PC-3 (cell line): ENCODE results near the gene NTN4. TPM values are rescaled to one million over a fixed set of nuclear protein-coding genes. Genes with fewer than 3 reads are reported as not detected.
"Not testable (repeated sequence)": the region's sequence is repeated elsewhere in the genome, so short reads cannot be mapped to it uniquely, and the experiment has no call there.

ENCODE experiments used
- ATAC-seq: fragments of 200-7000 bp; cut with Tn5 transposase; 2 replicates; pipeline ENCODE4 v1.9.1; 2020; ENCODE audit warnings: mild to moderate bottlenecking, moderate library complexity
- BruUV-seq: library from RNA; stranded (reverse); fragments of 400-500 nt; replicated peaks from 2 replicates; lab custom pipeline; 2021; lab: Mats Ljungman, UMichigan
- CTCF ChIA-PET: fragments of 300-600 bp; sonication (Branson Sonifier 250); formaldehyde crosslinking; loops from one replicate; lab custom pipeline; 2022; ENCODE audit warnings: antibody characterized with exemption; lab: Charles Lee
- POLR2A ChIA-PET: fragments of 300-600 bp; sonication (Branson Sonifier 250); formaldehyde crosslinking; loops from one replicate; lab custom pipeline; 2022; ENCODE audit warnings: antibody characterized with exemption; ENCODE audit not compliant: unreplicated experiment; lab: Charles Lee
- DNase-seq: peaks from one replicate; pipeline ENCODE4 v3.0.0-alpha.2; 2015
- H2AFZ ChIP-seq: fragments of 300-600 bp; sonication (generic); 2 replicates; pipeline ENCODE4 v1.6.0; 2016; ENCODE audit warnings: antibody characterized with exemption, low read length
- H3F3A ChIP-seq: fragments of 300-600 bp; sonication (generic); one replicate; pipeline ENCODE4 v1.6.0; 2017; ENCODE audit warnings: antibody characterized with exemption, low read length, control low read depth, mild to moderate bottlenecking; ENCODE audit not compliant: unreplicated experiment
- H3K27ac ChIP-seq: fragments of 300-600 bp; sonication (generic); 2 replicates; pipeline ENCODE4 v1.5.1; 2016; ENCODE audit warnings: mild to moderate bottlenecking, low read length
- H3K27me3 ChIP-seq: fragments of 300-600 bp; sonication (generic); 2 replicates; pipeline ENCODE4 v1.6.1; 2016; ENCODE audit warnings: low read length, mixed read lengths
- H3K36me3 ChIP-seq: fragments of 300-600 bp; sonication (generic); 2 replicates; pipeline ENCODE4 v1.6.1; 2016; ENCODE audit warnings: low read depth, mixed run types, low read length, mixed read lengths
- H3K4me1 ChIP-seq: fragments of 300-600 bp; sonication (generic); 2 replicates; pipeline ENCODE4 v1.5.1; 2016; ENCODE audit warnings: low read length; ENCODE audit not compliant: insufficient read depth
- H3K4me2 ChIP-seq: fragments of 300-600 bp; sonication (generic); 2 replicates; pipeline ENCODE4 v1.6.0; 2016; ENCODE audit warnings: low read length
- H3K4me3 ChIP-seq: fragments of 300-600 bp; sonication (generic); 2 replicates; pipeline ENCODE4 v1.5.1; 2016; ENCODE audit warnings: mild to moderate bottlenecking, low read length, mixed read lengths
- H3K79me2 ChIP-seq: fragments of 300-600 bp; sonication (generic); 2 replicates; pipeline ENCODE4 v1.6.1; 2017; ENCODE audit warnings: low read length, mixed read lengths
- H3K9ac ChIP-seq: fragments of 300-600 bp; sonication (generic); 2 replicates; pipeline ENCODE4 v1.6.0; 2016; ENCODE audit warnings: mild to moderate bottlenecking, low read length
- H3K9me2 ChIP-seq: fragments of 300-600 bp; sonication (generic); replicated peaks from 2 replicates; pipeline ENCODE4 v1.6.1; 2016; ENCODE audit warnings: mixed run types, low read length, mixed read lengths
- H3K9me3 ChIP-seq: fragments of 300-600 bp; sonication (generic); 2 replicates; pipeline ENCODE4 v1.6.1; 2016; ENCODE audit warnings: low read length, mixed read lengths
- H4K20me1 ChIP-seq: fragments of 300-600 bp; sonication (generic); 2 replicates; pipeline ENCODE4 v1.6.1; 2016; ENCODE audit warnings: low read length, mixed read lengths
- CTCF ChIP-seq: fragments of 300-600 bp; sonication (generic); conservative IDR thresholded peaks from 2 replicates; pipeline ENCODE4 v1.5.1; 2017; ENCODE audit warnings: antibody characterized with exemption, low read depth, mild to moderate bottlenecking, low read length
- EZH2 ChIP-seq: fragments of 300-600 bp; sonication (generic); IDR thresholded peaks from one replicate; pipeline ENCODE4 v1.6.1; 2017; ENCODE audit warnings: antibody characterized with exemption, mild to moderate bottlenecking, low read length; ENCODE audit not compliant: unreplicated experiment
- EZH2phosphoT487 ChIP-seq: fragments of 300-600 bp; sonication (generic); IDR thresholded peaks from 2 replicates; pipeline ENCODE4 v1.6.1; 2018; ENCODE audit warnings: mild to moderate bottlenecking, antibody characterized with exemption, low read length, borderline replicate concordance
- intact Hi-C: fragments of 100-400 bp; cut with micrococcal nuclease; formaldehyde crosslinking; loops from 2 replicates; pipeline ENCODE4 v1.9.0; 2023
- total RNA-seq: library from RNA; depleted of rRNA; stranded (reverse); fragments of >200 nt; gene quantifications from 2 replicates; pipeline ENCODE4 v1.2.3, GENCODE V29; 2014

NTN4 gene
- total RNA-seq, 1 experiment from 2014 or later, result 39.6 TPM

- Histone ChIP-seq H4K20me1 (no peaks in the 10 kb centered on the region), H3K9me2 (no peaks in the 10 kb centered on the region), H3K27ac (no peak overlapping the region), H3K9ac (no peak overlapping the region), H3K36me3 (no peaks in the 10 kb centered on the region), H3K27me3 (no peaks in the 10 kb centered on the region), H3F3A (no peaks in the 10 kb centered on the region), H2AFZ (no peak overlapping the region), H3K4me1 (peaks cover 12% of the 10 kb centered on the region), H3K4me2 (no peak overlapping the region), H3K79me2 (no peaks in the 10 kb centered on the region), H3K9me3 (no peaks in the 10 kb centered on the region), H3K4me3 (no peak overlapping the region)
- ATAC-seq (peak; percentile 81), DNase-seq (peak; percentile 35)
- BruUV-seq, result no TSS peak
- TF ChIP-seq EZH2phosphoT487, result no peak
- ChIA-PET POLR2A (interaction anchor here (0.7 kb wide), 1 partner anchor 90 kb away, joined by 5 read pairs; no protein-coding TSS in a partner anchor), CTCF (no interaction called here)
- intact Hi-C loops, result no loop called here
These were observed 38.8 kb upstream of the NTN4 start for GRCh38 chr12:95829395-95829794.

GRCh38 chr12:95820096-95820703 lies 29.6 kb upstream of the NTN4 start:
- Histone ChIP-seq H3K9me3 (no peaks in the 10 kb centered on the region), H3K4me1 (peaks cover 4% of the 10 kb centered on the region; the same call in 1 of the 2 replicates), H4K20me1 (no peaks in the 10 kb centered on the region), H3K79me2 (no peaks in the 10 kb centered on the region), H3K9me2 (no peaks in the 10 kb centered on the region), H3F3A (no peaks in the 10 kb centered on the region), H2AFZ (0 out of 2 replicates have a peak overlapping the region, but pooled peaks have one; percentile 44), H3K27me3 (no peaks in the 10 kb centered on the region), H3K4me2 (no peak overlapping the region), H3K4me3 (no peak overlapping the region), H3K36me3 (no peaks in the 10 kb centered on the region), H3K27ac (no peak overlapping the region), H3K9ac (no peak overlapping the region)
- ChIA-PET CTCF (no interaction called here), POLR2A (interaction anchor here (0.6 kb wide), 1 partner anchor 16 kb away, joined by 4 read pairs; no protein-coding TSS in a partner anchor)
- DNase-seq (peak; percentile 88), ATAC-seq (peak; percentile 51)
- BruUV-seq, result no TSS peak
- TF ChIP-seq EZH2, result no peak
- peak; percentile 90 for TF ChIP-seq CTCF
- intact Hi-C loops, result loop anchor here (1.0 kb wide), 1 partner anchor 29 kb away; no protein-coding TSS in a partner anchor

GRCh38 chr12:95815632-95816212 lies 25.2 kb upstream of the NTN4 start:
- DNase-seq, result peak; percentile 56
- Histone ChIP-seq H3K27ac (peak overlapping the region; percentile 29), H3K4me1 (peaks cover 7% of the 10 kb centered on the region; the same call in 1 of the 2 replicates), H3F3A (no peaks in the 10 kb centered on the region), H2AFZ (0 out of 2 replicates have a peak overlapping the region, but pooled peaks have one; percentile 19), H3K36me3 (no peaks in the 10 kb centered on the region), H3K9ac (peak overlapping the region; percentile 29; the same call in 1 of the 2 replicates), H4K20me1 (no peaks in the 10 kb centered on the region), H3K9me2 (no peaks in the 10 kb centered on the region), H3K9me3 (no peaks in the 10 kb centered on the region), H3K79me2 (no peaks in the 10 kb centered on the region), H3K4me3 (no peak overlapping the region), H3K4me2 (no peak overlapping the region; the same call in 1 of the 2 replicates), H3K27me3 (no peaks in the 10 kb centered on the region)
- POLR2A ChIA-PET, result no interaction called here
- peak; percentile 70 for ATAC-seq
- TF ChIP-seq EZH2phosphoT487 (no peak), EZH2 (no peak), CTCF (peak; percentile 93)
- CTCF ChIA-PET, result no interaction called here
- BruUV-seq, result no TSS peak
- intact Hi-C loops, result loop anchor here (1.0 to 2.0 kb wide), 2 partner anchors 73 to 233 kb away; no protein-coding TSS in a partner anchor

GRCh38 chr12:95812155-95812554 lies 21.6 kb upstream of the NTN4 start:
- intact Hi-C loops, H3F3A ChIP-seq, H3K27ac ChIP-seq, H3K27me3 ChIP-seq, DNase-seq, BruUV-seq, POLR2A ChIA-PET, H3K4me3 ChIP-seq, H4K20me1 ChIP-seq, H3K9me2 ChIP-seq, H3K9ac ChIP-seq, H3K9me3 ChIP-seq, CTCF ChIA-PET, H3K4me2 ChIP-seq, H3K36me3 ChIP-seq, H2AFZ ChIP-seq, ATAC-seq, H3K79me2 ChIP-seq: not testable (repeated sequence)
- peaks cover 34% of the 10 kb centered on the region for H3K4me1 ChIP-seq
